SK-N-SH (cell line): Measurements from ENCODE around the gene C17orf100. TPM values are rescaled to one million over a fixed set of nuclear protein-coding genes. Genes with fewer than 3 reads are reported as not detected.

ENCODE experiments used
- CTCF ChIA-PET: fragments of 300-600, 350-600 bp; formaldehyde crosslinking; extraction: SDS; loops from one replicate; lab custom pipeline; 2021; lab: Yijun Ruan, JAX
- POLR2A ChIA-PET: fragments of 350-600 bp; sonication (Branson Sonifier 250); formaldehyde crosslinking; extraction: SDS; loops from one replicate; lab custom pipeline; 2020; ENCODE audit warnings: antibody characterized with exemption, inconsistent platforms; lab: Yijun Ruan, JAX
- DNase-seq: peaks from one replicate; pipeline ENCODE4 v3.0.0; 2012
- H2AFZ ChIP-seq: fragments of 200-600 bp; sonication (generic); 2 replicates; pipeline ENCODE4 v1.8.1; 2016; ENCODE audit warnings: antibody characterized with exemption, mild to moderate bottlenecking, low read depth
- H3F3A ChIP-seq: fragments of 200-600 bp; sonication (generic); replicated peaks from 2 replicates; pipeline ENCODE3; 2016; ENCODE audit warnings: antibody characterized with exemption, mild to moderate bottlenecking; ENCODE audit not compliant: insufficient read depth
- H3K27ac ChIP-seq, 2 experiments: fragments of 200-500 bp in 1 of 2; fragments of 200-600 bp in 1 of 2; sonication (Bioruptor generic) in 1 of 2; sonication (generic), shearing (Covaris generic) in 1 of 2; 2 replicates each; pipeline versions ENCODE4 v1.5.1 to v1.6.1; 2014 to 2016; ENCODE audit warnings: low read depth in 2 of 2, inconsistent platforms in 1 of 2, low read length in 1 of 2, mild to moderate bottlenecking in 1 of 2, mixed read lengths in 1 of 2
- H3K27me3 ChIP-seq: fragments of 200-600 bp; sonication (generic), shearing (Covaris generic); 2 replicates; pipeline ENCODE4 v1.6.1; 2016; ENCODE audit warnings: mixed run types; ENCODE audit not compliant: insufficient read depth
- H3K36me3 ChIP-seq, 2 experiments: fragments of 200-500 bp in 1 of 2; fragments of 200-600 bp in 1 of 2; sonication (Bioruptor generic) in 1 of 2; sonication (generic) in 1 of 2; replicated peaks in 1 of 2; 2 replicates each; pipeline versions ENCODE3 to v1.5.1; 2014 to 2016; ENCODE audit warnings: low read length in 1 of 2, mild to moderate bottlenecking in 1 of 2; ENCODE audit not compliant: insufficient read depth in 2 of 2, control insufficient read depth in 1 of 2
- H3K4me1 ChIP-seq, 2 experiments: fragments of 200-500 bp in 1 of 2; fragments of 200-600 bp in 1 of 2; sonication (Bioruptor generic) in 1 of 2; sonication (generic), shearing (Covaris generic) in 1 of 2; 2 replicates each; pipeline versions ENCODE4 v1.5.1 to v1.6.1; 2014 to 2016; ENCODE audit warnings: low read depth in 1 of 2, low read length in 1 of 2, mixed run types in 1 of 2; ENCODE audit not compliant: insufficient read depth in 2 of 2, control insufficient read depth in 1 of 2
- H3K4me2 ChIP-seq: fragments of 200-600 bp; sonication (generic), shearing (Covaris generic); 2 replicates; pipeline ENCODE4 v1.6.1; 2017; ENCODE audit warnings: mixed run types
- H3K4me3 ChIP-seq, 2 experiments: fragments of 200-500 bp in 1 of 2; fragments of 200-600 bp in 1 of 2; sonication (Bioruptor generic) in 1 of 2; sonication (generic), shearing (Covaris generic) in 1 of 2; 2 replicates each; pipeline versions ENCODE4 v1.5.1 to v1.8.1; 2014 to 2016; ENCODE audit warnings: low read depth in 2 of 2, inconsistent platforms in 1 of 2, low read length in 1 of 2, mild to moderate bottlenecking in 1 of 2, mixed read lengths in 1 of 2, moderate library complexity in 1 of 2
- H3K79me2 ChIP-seq: fragments of 200-600 bp; sonication (generic); 2 replicates; pipeline ENCODE4 v1.8.1; 2017; ENCODE audit warnings: mild to moderate bottlenecking; ENCODE audit not compliant: insufficient read depth
- H3K9ac ChIP-seq: fragments of 200-600 bp; sonication (generic); 2 replicates; pipeline ENCODE4 v1.6.1; 2017; ENCODE audit warnings: mixed run types
- H3K9me2 ChIP-seq: fragments of 200-600 bp; sonication (generic); 2 replicates; pipeline ENCODE4 v1.6.1; 2017; ENCODE audit warnings: mixed run types
- H3K9me3 ChIP-seq: fragments of 200-600 bp; sonication (generic); 2 replicates; pipeline ENCODE4 v1.6.1; 2017; ENCODE audit warnings: mixed run types, mild to moderate bottlenecking, moderate library complexity
- H4K20me1 ChIP-seq: fragments of 200-600 bp; sonication (generic); 2 replicates; pipeline ENCODE4 v1.6.1; 2017; ENCODE audit warnings: mild to moderate bottlenecking, mixed run types; ENCODE audit not compliant: insufficient read depth
- RXRA ChIP-seq: IDR thresholded peaks from 2 replicates; pipeline ENCODE4 v1.4.0; 2012; ENCODE audit warnings: low read depth, mild to moderate bottlenecking, borderline replicate concordance
- ZBTB33 ChIP-seq: IDR thresholded peaks from 2 replicates; pipeline ENCODE4 v1.4.0; 2012; ENCODE audit warnings: low read depth, borderline replicate concordance
- WGBS: methylation state at CpG from one replicate; pipeline ENCODE4 v1.1.6; 2017; ENCODE audit warnings: low lambda C conversion rate; 5-methylcytosine and 5-hydroxymethylcytosine counted together
- polyA plus RNA-seq, 3 experiments: library from polyadenylated mRNA; depleted of rRNA; stranded (reverse); fragments of >200 nt; gene quantifications; 2 replicates each; pipeline ENCODE4 v1.2.3, GENCODE V29; 2012
- TF ChIP-seq, protein P1 (sequence below): IDR thresholded peaks from 2 replicates; pipeline ENCODE4 v1.6.1; 2012; ENCODE audit warnings: mild to moderate bottlenecking, low read depth, low read length, moderate library complexity

The C17orf100 gene
- polyA plus RNA-seq, 1 of the 3 experiments (the other 2 are of a cell fraction) = 2.6 TPM

DNA sequence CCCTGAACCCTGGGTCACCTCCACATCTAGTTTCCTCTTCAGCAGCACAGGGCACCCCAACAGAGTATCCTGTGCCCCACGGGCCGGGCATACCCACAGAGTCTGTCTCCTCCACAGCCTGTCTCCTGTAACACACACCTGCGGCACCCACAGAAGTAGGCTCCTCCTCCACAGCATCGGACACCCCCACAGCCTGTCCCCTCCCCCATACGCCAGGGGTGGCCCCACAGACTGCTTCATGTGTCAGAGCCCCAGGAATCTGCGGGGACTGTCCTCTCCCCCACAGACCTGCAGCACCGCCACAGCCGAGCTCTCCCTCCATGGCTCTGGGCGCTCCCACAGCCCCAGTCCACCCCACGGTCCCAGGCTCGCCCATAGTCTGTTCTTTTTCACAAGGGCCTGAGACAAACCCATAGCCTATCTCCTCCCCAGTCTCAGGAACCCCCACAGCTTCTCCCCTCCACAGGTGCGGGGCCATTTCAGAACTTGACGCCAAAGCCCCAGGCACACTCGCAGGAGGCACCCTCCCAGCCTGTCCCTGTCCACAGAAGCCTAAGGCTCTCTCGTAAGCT is 12.5 kb upstream of the C17orf100 start (continued):
- TF ChIP-seq, protein P1, sequence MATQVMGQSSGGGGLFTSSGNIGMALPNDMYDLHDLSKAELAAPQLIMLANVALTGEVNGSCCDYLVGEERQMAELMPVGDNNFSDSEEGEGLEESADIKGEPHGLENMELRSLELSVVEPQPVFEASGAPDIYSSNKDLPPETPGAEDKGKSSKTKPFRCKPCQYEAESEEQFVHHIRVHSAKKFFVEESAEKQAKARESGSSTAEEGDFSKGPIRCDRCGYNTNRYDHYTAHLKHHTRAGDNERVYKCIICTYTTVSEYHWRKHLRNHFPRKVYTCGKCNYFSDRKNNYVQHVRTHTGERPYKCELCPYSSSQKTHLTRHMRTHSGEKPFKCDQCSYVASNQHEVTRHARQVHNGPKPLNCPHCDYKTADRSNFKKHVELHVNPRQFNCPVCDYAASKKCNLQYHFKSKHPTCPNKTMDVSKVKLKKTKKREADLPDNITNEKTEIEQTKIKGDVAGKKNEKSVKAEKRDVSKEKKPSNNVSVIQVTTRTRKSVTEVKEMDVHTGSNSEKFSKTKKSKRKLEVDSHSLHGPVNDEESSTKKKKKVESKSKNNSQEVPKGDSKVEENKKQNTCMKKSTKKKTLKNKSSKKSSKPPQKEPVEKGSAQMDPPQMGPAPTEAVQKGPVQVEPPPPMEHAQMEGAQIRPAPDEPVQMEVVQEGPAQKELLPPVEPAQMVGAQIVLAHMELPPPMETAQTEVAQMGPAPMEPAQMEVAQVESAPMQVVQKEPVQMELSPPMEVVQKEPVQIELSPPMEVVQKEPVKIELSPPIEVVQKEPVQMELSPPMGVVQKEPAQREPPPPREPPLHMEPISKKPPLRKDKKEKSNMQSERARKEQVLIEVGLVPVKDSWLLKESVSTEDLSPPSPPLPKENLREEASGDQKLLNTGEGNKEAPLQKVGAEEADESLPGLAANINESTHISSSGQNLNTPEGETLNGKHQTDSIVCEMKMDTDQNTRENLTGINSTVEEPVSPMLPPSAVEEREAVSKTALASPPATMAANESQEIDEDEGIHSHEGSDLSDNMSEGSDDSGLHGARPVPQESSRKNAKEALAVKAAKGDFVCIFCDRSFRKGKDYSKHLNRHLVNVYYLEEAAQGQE = no peak

- CTCF ChIA-PET = interaction anchor here (0.6 to 1.0 kb wide), 2 partner anchors 167 to 169 kb away, joined by 3 to 4 read pairs; no protein-coding TSS in a partner anchor
- Histone ChIP-seq H3F3A (peaks cover 18% of the 10 kb centered on the region), H3K9me2 (no peaks in the 10 kb centered on the region), H3K27me3 (no peaks in the 10 kb centered on the region), H3K79me2 (peaks cover 53% of the 10 kb centered on the region), H3K36me3 (peaks cover 29 to 35% of the 10 kb centered on the region in 2 experiments), H3K9ac (peak overlapping the region; percentile 87), H3K27ac (peak overlapping the region; percentile 90 to 100), H3K9me3 (no peaks in the 10 kb centered on the region), H4K20me1 (no peaks in the 10 kb centered on the region; the same call in 1 of the 2 replicates), H3K4me3 (peak overlapping the region; percentile 89 to 93), H3K4me2 (peak overlapping the region; percentile 87), H3K4me1 (peaks cover 9 to 14% of the 10 kb centered on the region in 2 experiments; a peak in 2 of 4 replicates), H2AFZ (peak overlapping the region; percentile 94)
- POLR2A ChIA-PET = interaction anchor here (0.8 kb wide), 1 partner anchor 11 kb away, joined by 3 read pairs; the partner anchor contains the start of genes C17orf100 and MED31
- no peak for DNase-seq
- WGBS = under 1% methylated on average over 35 of the region's 67 CpGs
- TF ChIP-seq RXRA (no peak), ZBTB33 (no peak)
Measured at GRCh38 chr17:6639586-6640535, 11.7 kb upstream of the C17orf100 start.
